ENCODE data around the gene TFDP1.

The TFDP1 gene, protein sequence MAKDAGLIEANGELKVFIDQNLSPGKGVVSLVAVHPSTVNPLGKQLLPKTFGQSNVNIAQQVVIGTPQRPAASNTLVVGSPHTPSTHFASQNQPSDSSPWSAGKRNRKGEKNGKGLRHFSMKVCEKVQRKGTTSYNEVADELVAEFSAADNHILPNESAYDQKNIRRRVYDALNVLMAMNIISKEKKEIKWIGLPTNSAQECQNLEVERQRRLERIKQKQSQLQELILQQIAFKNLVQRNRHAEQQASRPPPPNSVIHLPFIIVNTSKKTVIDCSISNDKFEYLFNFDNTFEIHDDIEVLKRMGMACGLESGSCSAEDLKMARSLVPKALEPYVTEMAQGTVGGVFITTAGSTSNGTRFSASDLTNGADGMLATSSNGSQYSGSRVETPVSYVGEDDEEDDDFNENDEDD

DNA sequence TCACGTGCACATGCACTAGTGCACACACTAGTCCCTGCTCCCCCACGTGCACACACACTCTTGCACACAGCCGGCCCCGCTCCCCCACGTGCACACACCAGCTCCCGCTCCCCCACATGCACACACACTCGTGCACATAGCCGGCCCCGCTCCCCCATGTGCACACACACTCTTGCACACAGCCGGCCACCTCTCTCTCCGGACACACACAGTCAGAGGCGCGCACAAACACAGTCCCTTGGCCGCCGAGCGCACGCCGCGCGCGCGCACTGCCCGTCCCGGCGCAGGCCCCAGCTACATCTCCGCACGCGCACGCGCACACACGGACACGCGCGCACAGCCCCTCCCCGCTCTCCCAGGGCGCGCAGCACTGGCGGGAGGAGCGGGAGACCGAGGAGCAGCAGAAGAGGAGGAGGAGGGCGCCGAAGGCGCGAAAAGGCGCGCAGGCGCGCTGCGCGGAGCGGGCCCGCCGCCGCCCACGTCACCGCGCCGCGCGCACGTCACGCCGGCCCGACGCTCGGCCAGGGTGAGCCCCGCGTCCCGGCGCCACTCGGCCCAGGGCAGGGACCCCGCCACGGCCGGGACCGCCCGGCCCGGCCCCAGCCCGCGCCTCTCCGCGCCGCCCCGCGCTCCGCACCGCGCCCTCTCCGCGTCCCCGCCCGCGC is at the start of gene TFDP1:
Gene TFDP1 (plus strand): TSS at position 549 of the 665 bp plus-strand sequence. CDS start 1,085 bp downstream, outside the sequence.
- DNase-seq (ENCODE audit: low spot score), result peak; percentile 92

GRCh38 chr13:113535381-113535781 is 49.2 kb upstream of the TFDP1 start:
- no peak for DNase-seq (ENCODE audit: low spot score)

GRCh38 chr13:113536461-113537110 is 48.0 kb upstream of the TFDP1 start:
- no peak for DNase-seq (ENCODE audit: low spot score)

DNA sequence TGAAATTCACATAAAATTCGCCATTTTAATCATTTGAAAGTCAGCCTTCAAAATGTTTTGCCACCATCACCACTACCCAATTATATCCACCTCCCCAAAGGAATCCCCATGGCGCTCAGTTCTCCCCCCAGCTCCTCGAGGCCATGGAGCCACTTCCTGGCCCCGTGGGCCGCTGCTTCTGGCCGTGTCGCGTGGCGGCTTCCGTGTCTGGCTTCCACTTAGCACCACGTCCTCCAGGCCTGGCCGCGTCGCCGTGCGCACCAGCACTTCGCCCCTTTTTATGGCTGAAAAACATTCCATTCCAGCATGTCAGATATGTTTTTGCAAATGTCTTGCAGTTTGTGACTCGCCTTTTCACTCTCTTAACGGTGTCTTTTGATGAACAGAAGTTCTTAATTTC is 47.3 kb upstream of the TFDP1 start:
- DNase-seq (ENCODE audit: low spot score), result no peak

GRCh38 chr13:113537909-113538688 is 46.5 kb upstream of the TFDP1 start:
- DNase-seq (ENCODE audit: low spot score), result no peak

DNA sequence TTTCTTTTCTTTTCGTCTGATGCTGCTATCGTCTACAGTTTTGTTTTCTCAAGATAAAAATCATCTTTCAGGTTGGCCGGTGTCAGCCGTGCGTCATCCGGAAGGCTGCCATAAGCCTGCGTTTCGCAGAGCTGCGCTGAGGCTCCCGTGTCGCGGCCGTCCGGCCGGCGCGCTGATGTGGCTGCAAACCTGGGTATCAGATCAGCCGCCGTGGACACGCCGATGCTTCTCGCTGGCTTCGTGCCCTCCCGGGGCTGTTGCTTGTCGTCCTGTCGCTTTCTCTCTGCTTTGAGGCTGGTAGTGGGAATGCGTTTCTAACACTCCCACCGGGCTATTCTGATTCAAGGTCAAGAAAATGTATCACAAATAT is 45.9 kb upstream of the TFDP1 start:
- no peak for DNase-seq (ENCODE audit: low spot score)

- peak; percentile 39 for DNase-seq (ENCODE audit: low spot score)
Measured at GRCh38 chr13:113539176-113539575, 45.4 kb upstream of the TFDP1 start.

DNA sequence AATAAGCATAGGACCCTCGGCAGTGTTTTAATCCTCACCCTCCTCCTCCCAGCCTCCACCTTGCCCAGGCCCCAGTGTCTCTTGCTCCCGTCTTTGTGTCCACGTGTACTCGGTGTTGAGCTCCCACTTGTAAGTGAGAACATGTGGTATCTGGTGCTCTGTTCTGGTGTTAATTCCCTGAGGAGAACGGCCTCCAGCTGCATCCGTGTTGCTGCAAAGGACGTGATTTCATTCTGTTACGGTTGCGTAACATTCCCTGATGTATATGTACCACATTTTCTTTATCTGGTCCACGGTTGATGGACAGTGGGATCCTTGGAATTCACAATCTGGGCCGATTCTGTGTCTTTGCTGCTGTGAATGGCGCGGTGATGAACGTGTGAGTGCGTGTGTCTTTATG is 44.7 kb upstream of the TFDP1 start:
- DNase-seq (ENCODE audit: low spot score), result no peak

- DNase-seq (ENCODE audit: low spot score), result no peak
Measured at GRCh38 chr13:113540523-113540922, 44.0 kb upstream of the TFDP1 start.

DNA sequence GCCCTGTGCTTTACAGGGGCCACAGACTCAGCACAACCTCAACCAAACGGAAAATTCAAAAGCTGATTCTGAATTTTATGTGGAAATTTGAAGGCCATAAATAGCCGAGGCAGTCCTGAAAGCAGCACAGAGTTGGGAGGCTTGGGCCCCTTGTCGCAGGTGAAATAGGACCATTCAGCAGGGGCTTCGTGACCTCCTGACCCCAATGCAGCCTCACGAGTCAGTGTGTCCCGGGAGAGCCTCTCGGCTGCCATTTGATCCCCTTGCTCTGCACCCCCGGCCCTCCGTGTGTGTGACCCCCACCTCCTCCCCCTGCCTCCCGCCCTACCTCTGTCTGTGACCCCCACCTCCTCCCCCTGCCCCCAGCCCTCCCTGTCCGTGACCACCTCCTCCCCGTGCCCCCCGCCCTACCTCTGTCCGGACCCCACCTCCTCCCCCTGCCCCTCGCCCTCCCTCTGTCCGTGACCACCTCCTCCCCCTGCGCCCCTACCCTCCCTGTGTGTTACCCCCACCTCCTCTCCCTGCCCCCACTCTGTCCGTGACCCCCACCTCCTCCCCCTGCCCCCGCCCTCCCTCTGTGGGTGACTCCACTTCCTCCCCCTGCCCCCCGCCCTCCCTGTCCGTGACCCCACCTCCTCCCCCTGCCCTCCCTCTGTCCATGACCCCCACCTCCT is 41.7 kb upstream of the TFDP1 start:
- DNase-seq (ENCODE audit: low spot score), result no peak

DNA sequence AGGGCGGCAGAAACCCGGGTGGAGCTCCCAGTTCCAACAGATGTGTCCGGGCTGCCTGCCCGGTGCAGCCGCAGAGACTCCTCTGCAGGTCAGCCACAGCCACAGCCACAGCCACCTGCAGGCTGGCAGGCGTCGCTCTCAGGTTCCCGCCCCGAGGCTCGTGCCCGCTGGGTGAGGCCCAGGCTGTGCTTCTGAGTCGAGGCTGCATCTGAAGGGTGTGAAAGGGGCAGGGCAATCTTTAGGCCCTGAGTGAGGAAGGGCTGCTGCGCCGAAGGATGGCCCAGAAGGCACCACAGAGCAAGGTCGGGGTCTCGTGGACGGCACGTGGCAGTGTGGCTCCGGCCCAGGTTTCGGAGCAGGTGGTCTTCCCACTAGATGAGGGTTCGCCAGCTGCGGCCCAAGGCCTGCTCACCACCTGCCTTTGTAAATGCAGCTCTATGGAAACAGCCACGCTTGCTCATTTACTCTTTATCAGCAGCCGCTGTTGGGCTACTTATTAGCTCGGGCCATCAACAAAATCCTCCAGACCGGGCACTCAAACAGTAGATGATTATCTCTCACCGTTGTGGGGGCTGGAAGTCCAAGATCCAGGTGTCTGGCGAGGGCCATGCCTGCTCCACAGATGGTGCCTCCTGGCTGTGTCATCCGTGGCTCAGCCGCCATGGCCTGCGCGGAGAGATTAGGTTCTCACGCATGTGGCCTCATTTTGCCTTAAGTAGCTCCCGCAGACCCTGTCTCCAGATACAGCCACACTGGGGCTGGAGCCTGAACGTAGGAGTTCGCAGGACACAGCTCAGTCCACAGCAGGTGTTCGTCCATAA is 40.3 kb upstream of the TFDP1 start:
- DNase-seq (ENCODE audit: low spot score), result no peak

DNA sequence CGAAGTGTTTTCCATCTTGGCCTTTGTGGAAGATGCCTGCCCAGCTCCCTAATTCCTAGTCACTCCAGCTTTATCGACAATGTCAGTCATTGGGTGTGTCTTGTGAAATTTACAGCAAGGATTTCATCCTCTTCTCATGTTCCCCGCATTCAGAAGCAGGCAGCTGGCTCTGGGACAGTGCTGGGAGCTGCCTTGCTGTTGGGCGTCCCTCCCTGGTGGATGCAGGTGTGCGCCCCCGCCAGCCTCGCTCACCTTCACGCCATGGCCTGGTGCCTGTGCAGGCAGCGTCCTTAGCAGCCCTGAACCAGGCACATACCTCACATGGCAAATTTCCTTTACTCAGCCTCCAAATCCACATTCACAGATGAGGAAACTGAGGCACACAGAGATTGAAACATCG is 39.7 kb upstream of the TFDP1 start:
- peak; percentile 46 for DNase-seq (ENCODE audit: low spot score)

DNA sequence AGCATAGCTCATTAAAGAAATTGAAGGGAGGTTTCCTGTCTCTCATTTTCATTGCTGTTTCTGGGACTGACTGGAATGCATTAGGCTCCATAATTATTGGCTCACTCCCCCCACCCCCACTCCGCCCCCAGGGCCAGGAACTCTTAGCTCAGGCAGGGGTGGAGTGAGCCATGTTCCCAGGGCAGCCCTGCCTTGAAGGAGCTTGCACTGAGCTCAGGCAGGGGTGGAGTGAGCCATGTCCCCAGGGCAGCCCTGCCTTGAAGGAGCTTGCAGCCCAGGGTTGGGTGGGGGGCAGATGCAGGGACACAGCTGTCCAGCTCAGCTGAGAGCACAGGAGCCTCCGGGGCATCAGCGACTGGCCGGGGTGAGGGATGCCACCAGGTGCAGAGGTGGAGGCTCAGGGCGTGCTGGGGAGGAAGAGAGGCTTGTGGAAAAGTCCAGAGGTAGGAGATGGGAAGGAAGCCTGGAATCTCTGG is 39.1 kb upstream of the TFDP1 start:
- DNase-seq (ENCODE audit: low spot score), result peak; percentile 66

GRCh38 chr13:113545931-113546516 is 38.5 kb upstream of the TFDP1 start:
- DNase-seq (ENCODE audit: low spot score), result no peak

- DNase-seq (ENCODE audit: low spot score), result no peak
Measured at GRCh38 chr13:113546571-113547237, 37.8 kb upstream of the TFDP1 start.

DNA sequence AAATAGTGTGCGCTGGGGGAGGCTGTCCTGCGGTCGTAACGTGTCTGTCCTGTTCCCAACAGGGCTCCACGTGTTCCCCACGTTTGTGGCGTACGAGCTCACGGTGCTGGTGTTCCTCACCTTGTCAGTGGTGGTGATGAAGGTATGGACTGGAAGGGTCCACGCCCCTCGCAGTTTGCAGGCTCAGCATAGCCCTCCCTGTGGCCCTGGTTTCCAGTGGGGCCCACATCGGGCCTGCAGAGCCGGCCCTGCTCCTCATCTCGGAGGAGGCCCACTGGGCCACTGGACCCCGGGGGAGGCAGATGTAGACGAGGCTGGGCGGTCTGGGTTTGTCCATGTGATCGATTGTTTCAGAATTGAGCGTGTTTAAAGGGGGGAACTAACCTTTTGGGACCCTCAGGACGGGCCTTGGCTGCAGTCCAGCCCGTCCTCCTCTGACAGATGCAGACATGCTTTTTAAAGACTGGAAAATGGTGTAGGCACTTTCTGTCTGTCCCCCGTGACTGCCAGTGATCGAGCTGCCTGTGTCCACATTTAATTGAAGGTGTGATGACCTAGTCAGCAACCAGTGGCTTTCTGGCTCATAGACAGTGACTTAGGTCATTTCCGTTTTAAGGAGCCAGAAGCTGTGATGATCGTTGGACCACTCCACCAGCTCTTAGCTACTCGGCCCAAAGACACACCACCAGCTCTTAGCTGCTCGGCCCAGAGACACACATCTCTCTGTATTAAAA is 37.1 kb upstream of the TFDP1 start:
- no peak for DNase-seq (ENCODE audit: low spot score)

- DNase-seq (ENCODE audit: low spot score), result no peak
Measured at GRCh38 chr13:113548171-113548641, 36.3 kb upstream of the TFDP1 start.

- no peak for DNase-seq (ENCODE audit: low spot score)
Measured at GRCh38 chr13:113548778-113549621, 35.6 kb upstream of the TFDP1 start.

Measured in ecto neural progenitor cell (in vitro differentiated cells).